Activated CD8-positive, alpha-beta memory T cell treated with anti-CD3 and anti-CD28 coated beads, Interleukin-2, amount 50 U/mL, for 48 hours (primary cell): ENCODE data around the gene PHYHD1.

Experiments
- DNase-seq: peaks from one replicate; pipeline ENCODE4 v3.0.0-alpha.2; 2020

The PHYHD1 gene

GRCh38 chr9:128920381-128921058 lies at the start of gene PHYHD1:
Gene PHYHD1 (plus strand): TSS chr9:128920982. CDS start chr9:128922324, 1,342 bp downstream.
- no peak for DNase-seq

GRCh38 chr9:128877852-128878251 lies 42.9 kb upstream of the PHYHD1 start:
- no peak for DNase-seq

- peak; percentile 100 for DNase-seq
Observed at GRCh38 chr9:128881884-128882676, 38.7 kb upstream of the PHYHD1 start, which contains the start of the genes KYAT1 and LRRC8A. Gene KYAT1 (minus strand): TSS chr9:128881950. CDS start chr9:128845405, 36,545 bp downstream. Gene LRRC8A (plus strand): TSS chr9:128882133. CDS start chr9:128907165, 25,032 bp downstream.

DNA sequence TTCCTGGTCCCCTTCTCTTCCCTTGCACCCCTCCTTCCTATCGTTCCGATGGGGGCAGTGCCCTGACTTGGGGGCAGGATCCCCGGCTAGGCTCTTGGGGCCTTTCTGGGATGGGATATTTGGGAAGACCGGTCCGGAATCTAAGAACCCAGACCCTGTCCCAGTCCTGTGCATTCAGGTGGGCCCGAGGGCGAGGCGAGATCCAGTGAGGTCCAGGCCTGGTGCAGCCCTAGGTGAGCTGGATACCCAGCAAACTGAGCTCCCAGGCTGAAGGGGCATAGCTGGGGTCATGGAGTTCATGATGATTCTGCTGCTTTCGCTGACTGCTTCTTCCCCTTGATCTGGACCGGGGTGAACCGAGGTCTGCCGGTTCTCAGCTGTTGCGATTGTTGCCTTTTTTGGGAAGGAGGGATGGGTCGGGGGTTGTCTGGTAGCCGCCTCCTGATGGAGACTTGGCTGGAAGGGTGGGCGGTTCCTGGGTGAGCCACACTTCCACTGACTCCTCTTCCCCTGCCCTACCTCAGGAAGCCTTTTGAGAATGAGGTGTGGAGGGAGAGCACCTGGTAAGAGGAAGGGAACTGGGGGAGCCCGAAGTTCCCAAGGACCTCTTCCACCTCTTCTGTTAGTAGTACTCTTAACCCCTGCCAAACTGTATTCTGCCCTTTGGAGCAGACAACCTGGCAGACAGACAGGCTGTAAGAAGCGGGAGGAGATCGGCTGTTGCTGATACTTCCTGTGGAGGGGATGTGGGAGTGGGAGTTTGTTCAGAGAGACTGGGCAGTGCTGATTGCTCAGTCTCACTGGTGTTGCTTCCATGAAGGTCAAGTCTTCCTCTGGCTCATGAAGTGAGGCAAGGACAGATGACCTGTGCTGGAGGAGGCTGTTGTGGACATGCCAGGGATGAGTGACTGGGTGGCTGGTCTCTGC lies 37.8 kb upstream of the PHYHD1 start:
- DNase-seq = no peak

DNA sequence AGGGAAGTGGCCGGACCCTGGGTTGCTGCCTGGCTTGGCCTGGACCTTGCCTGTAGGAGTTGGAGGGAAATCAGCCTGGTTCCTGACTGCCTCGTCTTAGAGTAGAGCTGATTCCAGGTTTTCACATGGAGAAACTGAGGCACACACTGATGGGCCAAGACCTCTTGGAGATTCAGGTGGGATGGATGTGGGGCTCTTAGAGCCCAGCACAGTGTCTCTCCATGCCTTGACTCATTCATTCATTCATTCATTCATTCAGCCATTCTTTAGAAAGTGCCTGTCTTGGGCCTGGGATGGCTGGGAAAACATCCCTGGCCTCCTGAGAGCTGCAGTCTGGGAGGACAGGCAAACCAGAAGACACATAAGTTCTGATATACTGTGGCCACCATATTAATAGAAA lies 36.6 kb upstream of the PHYHD1 start:
- no peak for DNase-seq

DNA sequence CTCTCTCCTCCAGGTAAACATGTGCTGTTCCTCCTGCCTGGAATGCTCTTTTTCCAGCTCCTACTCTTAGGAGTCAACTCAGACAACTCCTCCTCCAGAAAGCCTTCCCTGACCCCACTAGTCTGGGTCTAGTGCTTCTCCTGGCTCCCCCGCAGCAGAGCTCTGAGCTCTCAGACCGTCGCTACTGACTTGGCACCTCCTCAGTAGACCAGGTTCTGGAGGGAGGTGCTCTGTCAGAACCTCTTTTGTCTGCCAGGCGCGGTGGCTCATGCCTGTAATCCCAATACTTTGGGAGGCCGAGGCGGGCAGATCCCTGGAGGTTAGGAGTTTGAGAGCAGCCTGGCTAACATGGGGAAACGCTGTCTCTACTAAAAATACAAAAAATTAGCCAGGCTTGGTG lies 35.4 kb upstream of the PHYHD1 start:
- no peak for DNase-seq

GRCh38 chr9:128885798-128886197 lies 35.0 kb upstream of the PHYHD1 start:
- no peak for DNase-seq

DNA sequence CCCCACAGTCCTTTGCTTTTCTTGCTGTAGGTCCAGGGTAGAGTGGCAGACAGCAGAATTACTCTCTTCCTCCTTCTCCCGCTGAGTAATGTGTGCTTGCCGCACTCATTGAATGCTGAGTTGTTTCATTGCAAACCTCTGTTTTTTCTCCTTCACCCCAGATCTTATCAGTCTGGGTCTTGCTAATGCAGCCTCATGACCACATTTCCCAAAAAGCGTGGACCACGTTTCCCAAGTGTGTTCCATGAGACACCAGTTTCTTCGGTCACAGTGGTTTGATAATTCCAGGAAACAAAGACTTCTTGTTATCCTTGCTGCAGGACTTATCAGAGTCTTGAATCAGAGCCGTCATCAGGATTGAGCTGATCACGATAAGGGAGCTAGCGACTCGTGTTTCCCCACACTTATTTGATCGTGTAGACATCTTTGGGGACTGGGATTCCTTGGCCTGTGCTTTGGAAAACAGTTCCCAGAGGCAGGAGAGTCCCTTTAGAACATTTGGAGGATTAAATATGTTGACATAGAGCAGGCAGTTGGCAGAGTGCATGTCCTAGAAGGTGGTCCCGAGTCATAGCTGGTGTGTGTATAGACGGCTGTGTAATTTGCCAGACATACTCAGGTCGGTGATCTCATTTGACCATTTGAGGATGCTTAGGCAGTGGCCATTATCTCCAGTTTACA lies 34.4 kb upstream of the PHYHD1 start:
- DNase-seq = no peak

- no peak for DNase-seq
Observed at GRCh38 chr9:128887049-128887448, 33.7 kb upstream of the PHYHD1 start.

DNA sequence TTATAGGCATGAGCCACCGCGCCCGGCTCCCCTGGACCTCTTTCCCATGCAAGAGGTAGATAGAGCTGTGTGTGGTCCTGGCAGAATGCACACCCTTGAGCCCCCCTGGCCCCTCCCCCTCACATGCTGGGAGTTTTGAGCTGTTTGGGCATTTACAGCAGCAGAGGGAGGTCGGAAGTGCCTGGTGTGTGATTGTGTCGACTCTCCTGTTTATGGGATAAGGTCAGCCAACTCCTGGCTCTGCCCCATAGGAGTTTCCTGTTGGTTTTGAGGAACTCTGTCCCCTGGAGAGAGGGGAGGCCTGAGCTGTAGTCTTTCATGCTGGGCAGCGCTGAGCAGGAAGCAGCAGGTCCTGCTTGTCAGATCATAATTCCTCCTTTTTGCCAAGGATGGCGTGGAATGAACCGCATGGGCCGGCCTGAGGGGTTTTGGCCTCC lies 32.9 kb upstream of the PHYHD1 start:
- no peak for DNase-seq

DNA sequence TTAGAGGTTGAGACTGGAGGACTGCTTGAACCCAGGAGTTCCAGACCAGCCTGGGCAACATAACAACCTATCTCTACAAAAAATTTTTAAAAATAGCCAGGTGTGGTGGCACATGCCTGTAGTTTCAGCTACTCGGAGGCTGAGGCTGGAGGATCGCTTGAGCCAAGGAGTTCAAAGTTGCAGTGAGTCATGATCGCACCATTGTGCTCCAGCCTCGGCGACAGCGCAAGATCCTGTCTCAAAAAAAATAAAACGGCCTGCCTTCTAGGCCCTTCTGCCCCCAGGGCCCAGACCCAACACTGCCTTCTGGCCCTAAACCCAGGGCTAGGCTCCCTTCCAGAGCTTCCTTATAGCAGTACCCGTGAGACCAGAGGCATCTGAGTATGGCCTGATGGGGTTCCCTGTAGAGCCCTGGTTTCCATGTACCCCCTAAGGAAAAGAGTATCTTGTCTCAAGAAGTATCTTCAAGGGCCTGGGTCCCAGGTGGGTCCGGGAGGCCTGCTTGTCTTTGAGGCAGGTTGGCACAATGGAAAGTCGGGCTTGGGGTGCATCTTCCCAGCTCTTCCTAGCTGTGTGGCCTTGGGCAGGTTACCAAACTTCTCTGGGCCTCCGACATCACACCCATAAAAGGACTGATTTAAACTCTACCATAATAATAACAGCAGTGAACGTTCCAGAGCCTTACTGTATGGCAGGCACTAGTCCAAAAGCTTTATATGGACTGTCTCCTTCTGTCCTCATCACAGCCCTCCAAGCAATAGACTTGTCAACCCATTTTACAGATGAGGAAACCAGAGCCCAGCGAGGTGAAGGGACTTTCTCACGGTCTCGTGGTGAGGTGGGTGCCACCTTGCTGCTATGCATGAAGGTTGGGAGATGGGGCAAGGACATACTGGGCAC lies 29.2 kb upstream of the PHYHD1 start:
- DNase-seq = no peak

- DNase-seq = no peak
Observed at GRCh38 chr9:128892221-128892921, 28.4 kb upstream of the PHYHD1 start.

- DNase-seq = no peak
Observed at GRCh38 chr9:128893354-128893753, 27.4 kb upstream of the PHYHD1 start.

- no peak for DNase-seq
Observed at GRCh38 chr9:128894764-128895163, 26.0 kb upstream of the PHYHD1 start.

DNA sequence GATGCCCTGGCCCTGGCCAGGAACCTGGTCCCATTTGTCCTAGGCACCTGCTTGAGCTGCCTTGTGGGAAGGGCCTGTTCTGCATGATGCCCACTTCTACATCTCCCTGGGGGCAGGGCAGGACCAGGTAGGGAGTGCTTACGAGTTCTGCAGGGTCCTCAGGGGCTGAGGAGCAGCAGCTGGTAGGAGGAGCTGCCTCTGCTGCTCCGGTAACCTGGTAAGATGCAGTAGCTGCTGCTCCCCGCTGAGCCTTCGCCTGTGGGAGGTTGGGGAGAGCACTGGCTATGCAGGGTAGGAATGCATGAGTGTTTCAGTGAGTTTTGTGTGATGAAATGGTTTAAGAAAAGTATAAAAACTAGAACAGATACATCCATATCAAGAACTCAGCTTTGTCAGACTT lies 25.2 kb upstream of the PHYHD1 start:
- no peak for DNase-seq

DNA sequence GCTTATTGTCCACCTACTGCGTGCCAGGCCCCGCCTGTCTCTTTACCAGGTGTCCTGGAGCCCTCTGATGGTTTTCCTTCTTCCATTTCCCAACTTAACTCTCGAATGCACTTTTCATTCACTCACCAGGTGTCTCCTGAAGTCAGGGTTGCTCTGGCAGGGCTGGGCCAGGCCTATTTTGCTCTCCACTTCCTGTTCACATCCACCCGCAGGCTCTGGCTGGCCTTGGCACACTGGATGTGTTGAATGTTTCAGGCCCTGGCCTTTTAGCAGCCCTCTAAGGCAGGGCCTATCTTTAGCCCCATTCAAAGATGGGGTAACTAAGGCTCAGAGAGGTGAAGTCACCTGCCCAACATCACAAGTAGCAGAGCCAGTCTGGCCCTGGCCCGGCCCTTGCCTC lies 22.4 kb upstream of the PHYHD1 start:
- DNase-seq = no peak

DNA sequence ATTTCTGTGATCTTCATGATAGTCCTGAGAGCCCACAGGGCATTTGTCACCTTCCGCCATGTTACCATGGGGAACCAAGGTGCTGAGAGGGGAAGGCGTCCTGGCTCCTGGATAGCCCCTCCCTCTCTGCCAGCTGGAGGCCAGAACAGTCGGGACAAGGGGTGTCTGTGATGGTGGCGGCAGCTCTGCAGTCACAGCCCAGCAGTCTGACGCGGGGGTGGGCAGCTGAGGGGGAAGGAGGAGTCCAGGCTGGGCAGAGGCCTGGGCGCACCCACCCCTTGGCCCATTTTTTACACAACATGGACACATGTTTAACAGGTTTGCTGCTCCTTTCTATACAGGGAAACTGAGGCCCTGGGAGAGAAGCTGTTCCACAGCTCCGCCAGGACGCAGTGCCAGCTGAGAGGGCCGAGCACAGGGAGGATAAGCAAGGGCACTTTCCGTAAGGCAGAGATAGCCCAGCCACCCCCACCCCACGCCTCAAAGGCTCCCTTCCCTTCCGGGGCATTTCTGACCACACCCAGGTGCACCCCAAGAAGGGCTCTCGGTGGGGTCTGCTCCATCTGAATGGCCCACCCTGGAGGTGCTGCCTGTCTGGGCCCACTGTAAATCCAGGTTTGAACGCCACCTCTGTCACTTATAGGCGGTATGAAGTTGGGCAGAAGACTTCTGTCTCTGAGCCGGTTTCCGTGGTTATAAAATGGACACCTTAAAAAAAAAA lies 21.8 kb upstream of the PHYHD1 start:
- no peak for DNase-seq

GRCh38 chr9:128899566-128900322 lies 21.0 kb upstream of the PHYHD1 start:
- DNase-seq = no peak

- no peak for DNase-seq
Observed at GRCh38 chr9:128901379-128901778, 19.4 kb upstream of the PHYHD1 start.
